NCI-H1436 (cell line): ENCODE data around the gene ELAPOR1.
"Not testable (repeated sequence)": the region's sequence is repeated elsewhere in the genome, so short reads cannot be mapped to it uniquely, and the experiment has no call there.

Source experiments
- DNase-seq: peaks from one replicate; lab custom pipeline; 2025; lab: John Stamatoyannopoulos, UW

The ELAPOR1 gene

DNA sequence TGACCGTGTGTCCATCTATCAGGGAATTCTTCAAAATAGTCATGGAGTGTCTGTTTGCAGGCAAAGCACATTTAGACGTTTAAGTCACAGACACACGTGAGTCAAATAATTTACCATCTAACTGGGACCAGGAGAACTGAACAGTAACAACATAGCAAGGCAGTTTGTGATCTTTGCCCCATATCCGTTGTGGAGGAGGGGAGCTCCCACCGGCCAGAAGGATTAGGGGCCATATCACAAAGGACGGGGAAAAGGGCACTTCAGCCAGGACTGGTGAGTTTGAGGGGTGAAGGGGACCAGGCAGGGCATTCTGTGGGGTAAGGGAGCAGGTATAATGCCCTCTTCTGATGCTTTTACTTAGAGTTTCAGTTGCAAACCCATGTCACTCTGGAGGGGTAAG lies 22.9 kb downstream of the ELAPOR1 start:
- DNase-seq = no peak

DNA sequence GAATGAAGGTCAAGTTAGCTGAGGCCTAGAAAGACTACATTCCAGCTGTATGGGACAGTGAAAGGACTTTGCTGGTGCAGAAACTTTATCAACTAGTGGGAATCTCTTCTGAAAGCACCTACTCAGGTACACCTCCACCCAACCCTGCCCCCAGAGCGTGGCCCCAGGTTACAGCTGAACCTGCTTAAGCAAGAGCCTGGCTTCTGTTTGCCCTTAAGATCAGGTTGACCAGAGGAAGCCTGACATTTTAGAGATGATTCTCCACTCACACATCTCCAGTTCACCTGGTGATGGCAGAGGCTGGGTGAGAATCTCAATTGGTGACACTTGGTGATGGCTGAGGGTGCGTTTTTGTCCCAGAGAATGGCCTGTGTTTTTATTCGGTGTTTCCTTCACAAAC lies 24.0 kb downstream of the ELAPOR1 start:
- no peak for DNase-seq

DNA sequence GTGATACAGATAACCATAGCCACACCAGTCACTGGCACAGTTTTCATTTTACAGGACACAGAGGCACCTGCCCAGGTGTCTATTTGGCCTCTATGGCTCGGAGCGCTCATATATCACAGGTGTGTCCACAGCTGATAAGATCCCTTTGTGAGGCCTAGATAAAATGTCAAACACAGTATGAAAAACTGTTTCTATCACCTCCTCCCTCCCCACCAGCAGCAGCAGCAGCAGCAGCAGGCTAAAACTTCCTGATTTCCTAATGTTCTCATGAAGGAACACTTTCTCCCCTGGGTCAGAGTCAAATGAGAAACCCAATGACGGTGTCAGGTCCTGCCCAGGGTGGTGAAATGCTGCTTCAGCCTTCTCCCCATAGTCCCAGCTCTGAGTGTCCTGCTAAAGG lies 24.4 kb downstream of the ELAPOR1 start:
- DNase-seq = no peak

DNA sequence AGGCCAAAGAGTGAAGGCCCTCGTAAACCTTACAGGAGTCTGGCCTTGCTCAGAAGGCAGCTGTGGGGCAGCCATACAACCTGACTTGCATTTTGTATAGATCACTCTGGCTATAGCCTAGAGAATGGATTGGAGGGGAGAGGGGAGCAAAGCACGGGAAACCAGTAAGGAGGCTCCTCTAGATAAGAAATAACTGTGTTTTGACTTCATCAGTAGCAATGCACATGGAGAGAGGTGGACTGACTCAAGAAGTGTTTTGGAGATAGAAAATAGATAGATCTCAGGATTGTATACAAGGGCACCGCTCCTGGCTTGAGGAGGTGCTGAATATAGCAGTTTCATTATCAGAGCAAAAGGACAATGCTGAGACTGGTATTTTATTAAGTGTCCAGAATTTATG lies 26.5 kb downstream of the ELAPOR1 start:
- no peak for DNase-seq

DNA sequence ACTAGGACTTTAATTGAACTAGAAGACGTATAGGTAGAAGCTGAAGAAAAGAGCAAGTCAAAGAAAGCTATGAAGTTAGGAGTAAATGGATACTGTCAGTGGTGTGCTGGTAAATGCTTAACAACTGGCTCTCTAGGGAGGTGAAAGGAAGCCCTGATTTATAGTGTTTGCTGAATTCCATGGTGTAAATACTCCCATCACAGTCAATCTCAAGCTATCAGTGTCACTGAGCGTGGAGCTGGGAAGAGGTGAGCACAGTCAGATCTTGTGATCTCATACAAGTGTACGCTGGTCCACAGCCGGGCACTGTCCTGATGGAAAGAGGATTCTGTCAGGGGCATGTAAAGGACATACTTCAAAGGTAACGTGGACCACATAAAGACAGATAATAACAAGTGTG lies 28.3 kb downstream of the ELAPOR1 start:
- no peak for DNase-seq

DNA sequence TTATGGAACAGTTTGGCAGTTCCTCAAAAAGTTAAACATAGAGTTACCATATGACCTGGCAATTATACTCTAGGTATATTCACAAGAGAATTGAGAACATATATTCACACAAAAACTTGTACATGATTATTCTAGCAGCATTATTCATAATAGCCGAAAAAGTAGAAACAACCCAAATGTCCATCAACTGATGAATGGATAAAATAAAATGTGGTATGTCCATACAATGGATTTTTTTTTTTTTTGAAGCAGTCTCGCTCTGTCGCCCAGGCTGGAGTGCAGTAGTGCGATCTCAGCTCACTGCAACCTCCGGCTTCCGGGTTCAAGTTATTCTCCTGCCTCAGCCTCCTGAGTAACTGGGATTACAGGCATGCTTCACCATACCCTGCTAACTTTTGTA lies 28.8 kb downstream of the ELAPOR1 start:
- not testable (repeated sequence) for DNase-seq

DNA sequence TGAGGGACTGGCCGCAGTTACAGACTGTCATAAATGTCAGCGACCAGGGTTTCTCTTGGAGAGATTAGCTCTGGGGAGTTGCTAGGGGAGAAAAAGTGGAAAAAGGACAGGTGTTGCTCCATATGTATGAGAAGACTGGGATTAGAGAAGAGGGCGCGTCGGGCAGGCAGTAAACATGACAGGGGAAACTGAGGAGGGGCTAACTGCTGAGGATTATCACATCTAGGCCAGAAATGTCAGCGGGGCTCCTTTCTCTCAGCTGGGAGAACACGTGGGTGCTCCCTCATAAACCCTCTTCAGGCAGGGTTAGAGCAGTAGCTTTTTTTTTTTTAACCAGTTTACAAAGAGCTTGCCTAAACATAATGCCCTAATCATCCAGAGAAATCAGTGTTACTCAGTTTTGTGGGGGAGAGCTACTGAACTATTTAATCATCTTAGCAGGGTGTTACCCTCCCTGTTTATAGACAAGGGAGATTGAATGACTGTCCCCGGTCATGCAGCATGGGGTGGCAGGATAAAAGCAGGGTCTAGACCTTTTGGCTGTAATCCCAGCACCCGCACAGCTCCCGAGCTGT lies 35.2 kb downstream of the ELAPOR1 start:
- no peak for DNase-seq

DNA sequence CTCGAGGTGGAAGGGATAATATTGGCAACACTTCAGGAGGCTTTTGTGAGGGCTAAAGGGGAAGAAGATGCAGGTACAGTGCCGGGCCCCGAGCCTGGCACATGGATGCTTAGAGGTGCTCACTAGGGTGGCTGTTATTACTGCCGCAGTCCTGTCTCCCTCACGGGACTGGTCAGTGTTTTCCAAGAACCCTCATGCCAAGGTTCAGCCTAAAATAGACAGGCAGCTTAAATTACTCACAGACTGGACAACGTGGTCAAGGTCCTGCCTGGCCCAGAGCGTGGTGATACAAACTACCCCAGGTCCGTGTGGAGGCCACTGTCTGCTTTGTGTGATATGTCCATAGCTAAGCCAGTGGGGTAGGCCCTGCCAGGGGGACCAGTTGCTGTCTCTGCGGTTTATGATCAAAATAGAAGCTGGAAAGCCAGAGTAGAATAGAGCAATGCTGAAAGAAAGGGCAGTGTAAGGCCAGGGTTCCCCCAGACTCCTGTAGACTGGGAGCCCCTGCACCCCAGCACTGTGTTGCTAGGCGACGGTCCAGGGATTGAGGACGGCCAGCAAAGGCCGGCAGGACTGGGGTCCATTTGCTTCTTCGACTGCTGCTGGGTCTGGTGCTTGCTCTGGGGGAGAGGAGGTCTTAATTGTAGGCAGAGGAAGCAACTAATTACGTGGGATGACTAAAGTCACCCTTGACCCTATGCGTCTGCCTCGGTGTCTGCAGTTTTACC lies 36.1 kb downstream of the ELAPOR1 start:
- no peak for DNase-seq

DNA sequence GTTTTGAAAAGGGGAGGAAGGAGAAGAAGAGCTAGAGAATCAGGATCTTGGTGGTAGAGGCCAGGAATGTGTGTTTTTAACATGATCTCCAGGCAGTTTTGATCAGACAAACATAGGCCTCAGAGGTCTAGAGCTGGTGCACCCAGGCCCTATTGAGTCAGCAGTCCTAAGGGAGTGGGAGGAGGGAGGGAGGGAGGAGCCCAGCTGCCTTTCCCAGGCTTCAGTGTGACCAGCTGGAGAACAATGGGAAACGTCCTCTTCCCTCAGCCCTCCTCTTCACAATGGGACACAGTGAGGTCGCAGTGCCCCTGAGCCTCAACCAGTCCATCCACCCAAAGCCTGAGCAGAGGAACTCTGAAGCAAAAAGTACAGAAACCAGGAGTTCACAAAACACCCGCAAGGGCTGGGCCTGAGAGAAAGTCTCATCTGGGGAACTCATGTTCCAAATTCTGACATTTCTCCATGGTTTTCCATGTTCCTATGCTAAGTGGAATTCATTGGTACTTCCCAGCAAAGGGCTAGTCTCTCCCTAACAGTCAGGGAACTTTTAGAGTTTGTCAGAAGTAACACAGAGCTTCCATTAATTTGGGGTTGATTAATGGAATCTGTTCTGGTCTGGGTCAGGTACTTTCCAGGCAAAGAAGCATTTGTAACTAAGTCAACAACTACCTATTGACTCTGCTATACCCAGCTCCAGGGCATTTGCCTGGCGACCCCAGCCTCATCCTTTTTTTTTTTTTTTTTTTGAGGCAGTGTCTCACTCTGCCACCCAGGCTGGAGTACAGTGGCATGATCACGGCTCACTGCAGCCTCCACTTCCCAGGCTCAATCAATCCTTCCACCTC lies 37.5 kb downstream of the ELAPOR1 start:
- DNase-seq = no peak

DNA sequence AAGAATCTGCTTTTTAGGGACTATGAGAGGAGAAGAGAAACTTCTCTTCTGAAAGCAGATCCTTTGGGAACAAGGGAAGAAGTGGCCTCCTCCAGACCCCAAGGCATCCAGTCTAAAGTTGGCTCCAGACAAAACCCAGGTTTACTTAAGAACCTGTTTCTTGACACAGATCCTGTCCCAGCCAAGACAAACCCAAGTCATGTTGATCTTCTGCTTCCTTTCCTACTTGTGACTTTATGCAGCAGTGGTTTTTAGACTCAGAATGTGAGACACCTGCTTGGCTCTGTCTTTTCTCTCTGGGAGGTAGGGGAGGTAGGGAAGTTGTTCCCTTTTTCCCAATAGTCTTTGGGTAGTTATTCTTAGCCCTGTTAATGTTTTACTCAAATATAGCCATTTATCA lies 38.3 kb downstream of the ELAPOR1 start:
- no peak for DNase-seq

DNA sequence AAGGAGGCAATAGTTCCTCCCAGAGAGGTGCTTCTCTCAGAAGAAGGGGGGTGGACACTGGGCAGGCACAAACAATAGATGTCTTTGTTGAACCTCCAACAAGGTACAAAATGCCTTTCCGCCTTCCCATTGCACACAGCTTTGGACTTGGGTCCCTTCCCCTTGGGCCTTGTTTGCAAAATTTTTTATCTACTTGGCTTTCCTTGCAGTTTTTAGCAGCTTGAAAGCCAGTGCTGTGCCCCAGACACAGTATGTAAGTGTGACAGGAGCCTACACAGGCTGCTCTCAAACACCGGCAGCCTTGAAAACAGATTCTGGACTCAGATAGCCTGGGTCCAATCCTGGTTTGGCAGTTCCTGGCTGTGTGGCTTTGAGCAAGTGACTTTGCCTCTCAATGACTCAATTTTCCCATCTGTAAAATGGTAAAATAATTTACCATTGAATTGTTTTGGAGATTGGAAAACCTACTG lies 43.0 kb downstream of the ELAPOR1 start:
- DNase-seq = no peak

DNA sequence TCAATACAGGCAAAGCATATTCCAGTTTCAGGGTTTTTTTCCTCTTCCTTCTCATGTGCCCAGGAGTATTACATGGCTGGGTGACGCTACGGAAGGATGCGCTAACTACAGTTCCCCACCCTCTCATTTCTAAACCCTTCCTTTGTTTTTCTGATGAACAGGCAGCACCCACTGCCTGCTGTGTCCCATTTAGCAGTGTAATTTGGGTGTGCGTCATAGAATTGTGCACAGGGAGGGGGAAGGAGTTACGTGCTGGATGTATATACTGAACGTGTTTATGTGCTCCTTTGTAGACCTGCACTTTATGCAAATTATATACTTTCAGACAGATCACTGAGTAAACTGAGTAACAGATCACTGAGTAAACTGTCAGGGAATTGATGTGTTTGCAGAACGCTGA lies 44.5 kb downstream of the ELAPOR1 start:
- DNase-seq = peak; percentile 20

DNA sequence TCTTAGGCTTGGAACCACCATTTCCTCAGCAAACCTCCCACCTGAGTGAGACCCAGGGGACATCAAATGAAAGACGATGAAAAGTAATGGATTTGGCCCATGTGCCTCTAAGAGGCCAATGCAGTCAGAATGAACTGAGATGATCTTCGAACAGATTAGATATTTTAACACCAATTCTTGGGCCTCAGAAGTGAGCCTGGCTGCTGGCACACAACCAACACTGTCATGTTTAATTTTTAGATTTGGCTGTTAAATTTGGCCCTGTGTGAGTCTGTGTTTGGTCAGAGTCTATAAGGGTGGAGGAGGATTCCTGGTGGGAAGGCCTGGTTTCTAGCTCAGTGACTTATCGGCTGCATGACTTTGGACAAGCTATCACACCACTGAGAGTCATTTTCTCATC lies 45.4 kb downstream of the ELAPOR1 start:
- no peak for DNase-seq

DNA sequence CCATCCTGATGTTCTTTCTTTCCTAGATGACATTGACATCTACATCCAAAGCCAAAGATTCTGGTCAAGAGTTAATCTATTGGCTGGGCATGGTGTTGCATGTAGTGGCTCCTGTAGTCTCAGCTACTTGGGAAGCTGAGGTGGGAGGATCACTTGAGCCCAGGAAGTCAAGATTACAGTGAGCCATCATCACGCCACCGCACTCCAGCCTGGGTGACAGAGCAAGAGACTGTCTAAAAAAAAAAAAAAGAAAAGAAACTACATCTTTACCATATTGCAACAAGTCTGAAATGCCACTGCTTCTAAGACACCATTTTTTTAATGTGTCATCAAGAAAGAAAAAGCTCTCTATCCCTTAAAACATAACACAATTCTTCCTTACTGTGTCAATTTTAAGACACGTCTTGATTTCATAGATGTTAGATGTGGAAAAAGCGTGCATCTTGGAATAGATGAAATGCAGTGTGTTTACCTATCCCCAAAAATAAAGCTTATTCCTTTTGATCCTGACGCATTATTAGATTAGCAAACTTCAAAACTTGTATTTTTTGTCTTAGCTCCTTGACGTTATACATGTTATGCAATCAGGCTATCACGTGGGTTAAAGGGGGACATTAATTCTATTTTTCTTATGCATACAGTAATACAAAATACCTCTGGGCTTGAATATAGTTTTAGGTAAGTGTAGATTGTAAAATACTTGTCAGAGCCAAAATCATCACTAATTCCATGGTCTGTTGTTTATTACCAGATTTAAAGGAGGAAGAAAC lies 46.3 kb downstream of the ELAPOR1 start:
- DNase-seq = no peak

DNA sequence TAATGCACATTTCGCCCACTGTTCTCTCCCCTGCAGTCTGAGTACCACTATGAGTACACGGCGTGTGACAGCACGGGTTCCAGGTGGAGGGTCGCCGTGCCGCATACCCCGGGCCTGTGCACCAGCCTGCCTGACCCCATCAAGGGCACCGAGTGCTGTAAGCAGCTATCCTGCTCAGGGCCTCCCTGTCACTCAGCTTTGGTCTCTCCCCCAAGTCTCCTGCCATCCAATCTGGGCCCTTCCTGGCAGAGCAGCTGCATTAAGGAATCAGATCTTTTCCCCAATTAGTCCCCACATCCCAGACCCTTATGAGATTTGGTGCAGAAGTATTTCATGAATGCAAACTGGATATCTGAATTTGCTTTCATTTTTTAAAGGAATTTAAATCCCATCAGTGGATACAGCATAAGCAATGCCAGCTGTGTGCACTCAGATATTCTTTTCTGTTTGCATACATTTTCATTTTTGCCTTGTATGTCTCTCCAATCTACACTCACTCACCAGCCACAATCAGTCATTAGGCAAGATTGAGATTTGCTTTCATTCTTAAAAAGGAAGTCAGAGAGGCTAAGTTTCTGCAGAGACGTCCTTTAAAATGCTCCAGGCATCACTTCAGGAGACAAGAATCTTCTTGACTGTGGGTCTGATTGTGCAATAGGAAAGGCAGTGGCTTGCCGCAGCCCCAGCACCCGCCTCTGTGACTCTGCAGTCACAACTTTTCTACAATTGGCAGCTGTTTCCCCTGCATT lies 48.1 kb downstream of the ELAPOR1 start:
- no peak for DNase-seq

DNA sequence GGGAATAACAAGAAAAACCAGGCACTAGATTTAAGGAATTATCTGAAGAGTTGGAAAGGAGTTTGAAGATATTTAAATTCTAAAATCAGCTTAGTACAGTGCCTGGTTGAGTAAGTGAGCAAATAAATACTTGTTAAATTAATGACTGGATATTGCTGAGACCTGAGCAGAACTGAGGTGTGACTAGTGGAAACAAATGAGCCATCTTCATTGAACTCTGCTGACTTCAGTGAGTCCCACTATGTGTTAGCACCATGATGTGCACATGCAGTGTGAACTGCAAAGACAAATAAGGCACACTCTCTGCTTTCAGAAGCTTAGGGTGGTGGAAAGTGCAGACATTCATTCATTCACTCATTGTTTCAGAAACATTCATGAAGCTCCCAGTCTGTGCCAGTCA lies 48.7 kb downstream of the ELAPOR1 start:
- DNase-seq = no peak

DNA sequence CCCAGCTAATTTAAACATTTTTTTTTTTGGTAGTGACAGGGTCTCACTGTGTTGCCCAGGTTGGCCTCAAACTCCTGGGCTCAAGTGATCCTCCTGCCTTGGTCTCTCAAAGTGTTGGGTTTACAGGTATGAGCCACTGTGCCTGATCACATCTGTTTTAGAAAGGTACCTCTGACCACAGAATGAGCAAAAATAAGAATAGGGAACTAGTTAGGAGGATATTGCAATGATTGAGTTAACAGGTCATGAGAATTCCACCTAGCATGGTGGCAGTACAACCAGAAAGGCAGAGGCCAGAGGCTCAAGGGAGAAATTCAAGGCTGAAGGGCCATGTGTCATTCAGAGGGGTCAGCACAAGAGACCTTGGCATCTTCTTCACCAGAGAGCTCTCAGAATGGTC lies 49.6 kb downstream of the ELAPOR1 start:
- DNase-seq = no peak
